Heart right ventricle (tissue), 16 donors: ENCODE measurements around the gene CDCA7L. TPM values are rescaled to one million over a fixed set of nuclear protein-coding genes. Genes with fewer than 3 reads are reported as not detected.

Experiments
- ATAC-seq, 8 donors: fragments of 200-7000 bp; cut with Tn5 transposase; one replicate each; pipeline ENCODE4 v1.9.1; 2020; ENCODE audit warnings: mild to moderate bottlenecking in 8 of 8, moderate library complexity in 8 of 8, moderate number of reproducible peaks in 1 of 8
- DNase-seq, 2 donors: peaks; one replicate each; pipeline ENCODE4 v3.0.0-alpha.2; 2020
- H3K27ac ChIP-seq, 10 donors: fragments of 200-600 bp; sonication (generic) in 2 of 10; one replicate each; pipeline versions ENCODE4 v1.5.0 to v1.8.0; 2020 to 2022; ENCODE audit warnings: mild to moderate bottlenecking in 3 of 10
- H3K27me3 ChIP-seq, 7 donors: fragments of 200-600 bp; one replicate each; pipeline ENCODE4 v1.8.0; 2021 to 2022; ENCODE audit warnings: mild to moderate bottlenecking in 2 of 7
- H3K36me3 ChIP-seq, 9 donors: fragments of 200-600 bp; sonication (generic) in 1 of 9; one replicate each; pipeline versions ENCODE4 v1.5.0 to v1.8.0; 2020 to 2022; ENCODE audit warnings: mild to moderate bottlenecking in 2 of 9
- H3K4me1 ChIP-seq, 9 donors: fragments of 200-600 bp; sonication (generic) in 1 of 9; one replicate each; pipeline versions ENCODE4 v1.5.0 to v1.8.0; 2020 to 2022; ENCODE audit warnings: mild to moderate bottlenecking in 4 of 9
- H3K4me3 ChIP-seq, 10 donors: fragments of 200-600 bp; sonication (generic) in 2 of 10; one replicate each; pipeline versions ENCODE4 v1.5.0 to v1.8.0; 2020 to 2022; ENCODE audit warnings: mild to moderate bottlenecking in 7 of 10, moderate library complexity in 2 of 10
- H3K9me3 ChIP-seq, 11 donors: fragments of 200-600 bp in 10 of 11; sonication (generic) in 2 of 11; one replicate each; pipeline versions ENCODE4 v1.5.0 to v1.8.0; 2013 to 2022; ENCODE audit warnings: mild to moderate bottlenecking in 2 of 11, control low read depth in 1 of 11, moderate library complexity in 1 of 11
- CTCF ChIP-seq, 9 donors: fragments of 200-600 bp; sonication (generic) in 2 of 9; IDR thresholded peaks; one replicate each; pipeline versions ENCODE4 v1.5.0 to v1.8.0; 2021 to 2022; ENCODE audit warnings: antibody characterized with exemption in 9 of 9, mild to moderate bottlenecking in 5 of 9, moderate library complexity in 1 of 9
- WGBS, 2 donors: extraction: QIAGEN DNeasy Blood & Tissue Kit; methylation state at CpG; one replicate each; pipeline ENCODE4 v1.1.7; 2013; ENCODE audit warnings: inconsistent platforms in 1 of 2; 5-methylcytosine and 5-hydroxymethylcytosine counted together
- intact Hi-C, 10 donors: fragments of 100-400 bp; cut with DNase I; formaldehyde crosslinking; loops; one replicate each; pipeline versions ENCODE4 v1.11.1 to v1.14.2; 2022
- polyA plus RNA-seq, 2 donors: library from polyadenylated mRNA; stranded (reverse); fragments of 200-250 nt; gene quantifications; one replicate each; pipeline ENCODE4 v1.2.3, GENCODE V29; 2013
- total RNA-seq, 10 donors: library from RNA; stranded (reverse); fragmentation: NEBNext Ultra II Directional in 3 of 10; extraction: Animal tissue kit (Norgen Biotek cat#: 25700) in 3 of 10; gene quantifications; one replicate each; pipeline versions ENCODE4 v1.2.1 to v1.2.4, GENCODE V29; 2021 to 2023
- donor health status: Arrhythmogenic right ventricular cardiomyopathy.
- donor health status: ischemic (EF 13 %, LVEDD 7.1; RV severe dilation, severe dysfunction).
- donor health status: healthy with polysubstance abuse.
- donor health status: DM: no; HTN: yes; CAD: no.
- donor health status: DM: no; HTN: no; CAD: no.
- donor health status: ischemic (EF 25% LVEDD 6.9; RV normal size, moderate dysfunction).
- donor health status: ischemic (EF 25% LVEDD 5.7; RV mildly dilated, moderate dysfunction).
- donor health status: healthy.
- donor health status: DM: yes; HTN: yes; CAD: no.
- donor health status: Ischemic cardiomyopathy.
- donor health status: ischemic (EF 35%, LVEDD 5.7; RV mildly dilated, moderate dysfunction).
- donor health status: nonischemic (EF 11% LVEDD 7.7; RV severe dilation, severe dysfunction).
- donor health status: DM: yes; HTN: yes; CAD: no.
- donor health status: PGD.
- donor health status: ischemic (EF 29% LVEDD 5.4; RV normal size, mild dysfunction).
- donor health status: nonischemic (EF 23%, LVEDD 6.1; RV moderate dilation, normal function).

CDCA7L gene
- total and polyA plus RNA-seq, 12 donors, result 10.6 to 59.1 (median 42.8) TPM

- Histone ChIP-seq H3K4me3 (no peak overlapping the region), H3K9me3 (no peaks in the 10 kb centered on the region), H3K27me3 (no peaks in the 10 kb centered on the region), H3K36me3 (no peaks in the 10 kb centered on the region), H3K4me1 (peaks cover 0 to 17% (median 0%) of the 10 kb centered on the region in 9 donors), H3K27ac (no peak overlapping the region)
- no peak for TF ChIP-seq CTCF (IDR thresholded peaks at IDR 0.05)
- intact Hi-C loops, result no loop called here
- no peak for ATAC-seq
- DNase-seq, result no peak
- 79 to 81% methylated on average over 3 of the region's 3 CpGs for WGBS, 2 donors
These were observed 52.3 kb downstream of the CDCA7L start for GRCh38 chr7:21893401-21893800.

DNA sequence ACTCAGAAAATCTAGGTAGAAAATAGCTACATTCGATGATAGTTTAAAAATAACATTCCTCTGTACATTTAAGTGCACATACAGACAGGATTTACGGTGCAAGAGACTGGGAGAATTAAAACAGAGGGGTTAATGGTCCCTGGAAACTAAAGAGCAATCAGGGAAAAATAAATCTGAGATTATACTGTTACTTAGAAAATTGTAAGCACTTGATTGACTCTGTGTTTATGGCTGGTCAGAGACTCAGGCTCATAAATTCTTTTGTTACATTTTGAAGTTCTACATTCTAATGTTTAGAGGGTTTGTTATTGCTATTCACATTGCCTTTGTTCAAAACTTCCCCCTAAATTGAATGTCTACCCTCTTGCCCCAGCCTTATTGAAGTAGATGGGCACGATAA is 54.4 kb downstream of the CDCA7L start:
- DNase-seq, result no peak
- no peak overlapping the region for H3K4me3 ChIP-seq
- no peak overlapping the region for H3K27ac ChIP-seq
- no peaks in the 10 kb centered on the region for H3K27me3 ChIP-seq
- H3K9me3 ChIP-seq, result no peaks in the 10 kb centered on the region
- WGBS, 2 donors, result 83 to 85% methylated on average over 3 of the region's 3 CpGs
- no peaks in the 10 kb centered on the region for H3K4me1 ChIP-seq
- intact Hi-C loops, result no loop called here
- TF ChIP-seq CTCF (IDR thresholded peaks at IDR 0.05), result no peak
- ATAC-seq, result no peak
- no peaks in the 10 kb centered on the region for H3K36me3 ChIP-seq

- 86 to 90% methylated on average over 4 of the region's 4 CpGs for WGBS, 2 donors
- DNase-seq (no peak), ATAC-seq (no peak)
- no peaks in the 10 kb centered on the region for H3K9me3 ChIP-seq
- H3K27ac ChIP-seq, result no peak overlapping the region
- intact Hi-C loops, result no loop called here
- no peaks in the 10 kb centered on the region for H3K27me3 ChIP-seq
- no peak overlapping the region for H3K4me3 ChIP-seq
- no peaks in the 10 kb centered on the region for H3K36me3 ChIP-seq
- TF ChIP-seq CTCF (IDR thresholded peaks at IDR 0.05), result no peak
- H3K4me1 ChIP-seq, result peaks cover 0 to 6% (median 0%) of the 10 kb centered on the region in 9 donors
These were observed 57.9 kb downstream of the CDCA7L start for GRCh38 chr7:21887779-21888178.

DNA sequence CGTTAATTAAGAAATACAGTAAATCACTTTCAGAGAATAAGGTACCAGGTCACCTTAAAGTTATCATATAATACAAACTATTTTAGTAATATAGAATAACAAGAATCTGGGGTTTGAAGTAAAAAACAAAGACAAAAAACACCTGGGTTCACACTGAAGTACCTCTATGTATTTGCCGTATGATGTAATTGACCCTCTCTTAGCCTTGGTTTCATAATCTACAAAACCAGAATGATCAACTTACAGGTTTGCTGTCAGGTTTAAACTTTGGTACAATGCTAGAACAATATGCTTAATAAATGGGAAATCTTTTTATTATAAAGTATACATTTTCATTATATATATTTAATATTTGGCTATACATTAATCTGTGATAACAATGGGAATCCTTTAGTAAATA is 58.3 kb downstream of the CDCA7L start:
- H3K4me3 ChIP-seq, result no peak overlapping the region
- peaks cover 0 to 6% (median 0%) of the 10 kb centered on the region in 9 donors for H3K4me1 ChIP-seq
- WGBS, 2 donors, result 91 to 93% methylated on average over 2 of the region's 2 CpGs
- TF ChIP-seq CTCF (IDR thresholded peaks at IDR 0.05), result no peak
- intact Hi-C loops, result no loop called here
- no peaks in the 10 kb centered on the region for H3K9me3 ChIP-seq
- ATAC-seq (no peak), DNase-seq (no peak)
- H3K27ac ChIP-seq, result no peak overlapping the region
- no peaks in the 10 kb centered on the region for H3K36me3 ChIP-seq
- H3K27me3 ChIP-seq, result no peaks in the 10 kb centered on the region
